GM12878 (cell line): ENCODE data around the gene CACNA1I. TPM values are rescaled to one million over a fixed set of nuclear protein-coding genes. Genes with fewer than 3 reads are reported as not detected.

Source experiments
- BMI1 ChIP-seq: fragments of 450-650 bp; IDR thresholded peaks from 2 replicates; pipeline ENCODE4 v1.6.1; 2016; ENCODE audit warnings: mild to moderate bottlenecking, moderate library complexity, borderline replicate concordance
- CHD2 ChIP-seq: IDR thresholded peaks from 2 replicates; pipeline ENCODE4 v1.6.1; 2011; ENCODE audit warnings: low read depth, low read length, improper control_type of control experiment, borderline replicate concordance
- CHD4 ChIP-seq: fragments of 200-600 bp; sonication (generic); IDR thresholded peaks from 2 replicates; pipeline ENCODE4 v1.6.1; 2016; ENCODE audit warnings: mild to moderate bottlenecking
- HDAC6 ChIP-seq: fragments of 200-600 bp; sonication (generic); IDR thresholded peaks from one replicate; pipeline ENCODE4 v1.8.0; 2017; ENCODE audit warnings: antibody characterized with exemption; ENCODE audit not compliant: unreplicated experiment
- LARP7 ChIP-seq: fragments of 450-650 bp; IDR thresholded peaks from 2 replicates; pipeline ENCODE4 v1.6.1; 2017; ENCODE audit warnings: mild to moderate bottlenecking
- MYC ChIP-seq: IDR thresholded peaks from 2 replicates; pipeline ENCODE4 v1.6.1; 2011; ENCODE audit warnings: mild to moderate bottlenecking, low read length, moderate library complexity, inconsistent platforms; ENCODE audit not compliant: insufficient read depth, insufficient replicate concordance, insufficient read length, severe bottlenecking
- NFIC ChIP-seq: IDR thresholded peaks from 2 replicates; pipeline ENCODE4 v1.6.1; 2012; ENCODE audit warnings: low read depth, mild to moderate bottlenecking, inconsistent platforms, low read length, moderate library complexity
- NR2C1 ChIP-seq: fragments of 450-650 bp; IDR thresholded peaks from 2 replicates; pipeline ENCODE4 v1.6.1; 2017; ENCODE audit warnings: antibody characterized with exemption, mild to moderate bottlenecking, moderate library complexity
- PML ChIP-seq: IDR thresholded peaks from 2 replicates; pipeline ENCODE4 v1.6.1; 2012; ENCODE audit warnings: low read length, inconsistent platforms
- POLR2AphosphoS5 ChIP-seq: IDR thresholded peaks from 2 replicates; pipeline ENCODE4 v1.6.1; 2011; ENCODE audit warnings: mild to moderate bottlenecking, low read length, inconsistent platforms
- POU2F2 ChIP-seq: IDR thresholded peaks from 3 replicates; pipeline ENCODE4 v1.6.1; 2011; ENCODE audit warnings: low read depth, mild to moderate bottlenecking, low read length, borderline replicate concordance
- RAD21 ChIP-seq: IDR thresholded peaks from 2 replicates; pipeline ENCODE4 v1.6.1; 2011; ENCODE audit warnings: mild to moderate bottlenecking, low read depth, low read length, moderate library complexity; ENCODE audit not compliant: insufficient read depth
- RCOR1 ChIP-seq: conservative IDR thresholded peaks from 2 replicates; pipeline ENCODE4 v1.6.1; 2012; ENCODE audit warnings: low read depth, low read length, improper control_type of control experiment
- TBL1XR1 ChIP-seq: IDR thresholded peaks from 2 replicates; pipeline ENCODE4 v1.6.1; 2012; ENCODE audit warnings: low read depth, low read length, improper control_type of control experiment
- WRNIP1 ChIP-seq: IDR thresholded peaks from 2 replicates; pipeline ENCODE4 v1.6.1; 2011; ENCODE audit warnings: low read depth, low read length, improper control_type of control experiment, borderline replicate concordance
- ZNF207 ChIP-seq: fragments of 450-650 bp; IDR thresholded peaks from 2 replicates; pipeline ENCODE4 v1.6.1; 2014; ENCODE audit warnings: antibody characterized with exemption, mild to moderate bottlenecking, borderline replicate concordance
- ZNF384 ChIP-seq: IDR thresholded peaks from 2 replicates; pipeline ENCODE4 v1.6.1; 2012; ENCODE audit warnings: low read depth, mild to moderate bottlenecking, low read length, improper control_type of control experiment, borderline replicate concordance
- polyA plus RNA-seq, 11 experiments: library from polyadenylated mRNA; depleted of rRNA in 4 of 11; unstranded in 6 of 11; stranded (reverse) in 5 of 11; fragments of >200 nt; fragmentation: Nextera tagmentation in 4 of 11; fragmentation: Illumina TruSeq in 1 of 11; extraction: Ambion mirVana in 4 of 11; extraction: Trizol in 1 of 11; gene quantifications; 1 replicate in 1 of 11; 2 replicates in 10 of 11; pipeline versions ENCODE4 v1.2.1 to v1.2.3, GENCODE V29; 2011 to 2016; ENCODE audit warnings: inconsistent platforms in 2 of 11, missing spikeins in 2 of 11, low read depth in 1 of 11
- total RNA-seq, 4 experiments: library from RNA; depleted of rRNA in 3 of 4; stranded (reverse); fragments of >200 nt in 3 of 4; fragmentation: Illumina TruSeq in 1 of 4; extraction: Trizol in 1 of 4; gene quantifications; 2 replicates each; pipeline versions ENCODE4 v1.2.1 to v1.2.3, GENCODE V29; 2013 to 2021
- TF ChIP-seq, protein P1 (sequence below): IDR thresholded peaks from 2 replicates; pipeline ENCODE4 v1.6.1; 2012; ENCODE audit warnings: low read length, inconsistent platforms
- TF ChIP-seq, protein P2 (sequence below): IDR thresholded peaks from 2 replicates; pipeline ENCODE4 v1.6.1; 2011; ENCODE audit warnings: mild to moderate bottlenecking, low read depth, low read length, moderate library complexity; ENCODE audit not compliant: insufficient replicate concordance
- TF ChIP-seq, protein P3 (sequence below): fragments of 150-350 bp; IDR thresholded peaks from 2 replicates; pipeline ENCODE4 v1.6.1; 2014; ENCODE audit warnings: mild to moderate bottlenecking, low read depth, low read length
- TF ChIP-seq, protein P4 (sequence below): fragments of 450-650 bp; IDR thresholded peaks from 2 replicates; pipeline ENCODE4 v1.6.1; 2016; ENCODE audit warnings: mild to moderate bottlenecking

CACNA1I gene
- total and polyA plus RNA-seq, 10 of the 15 experiments (the other 5 are each of a cell fraction or from before 2014, with no cell fraction given): 0.01 to 0.03 TPM; not detected in 8

DNA sequence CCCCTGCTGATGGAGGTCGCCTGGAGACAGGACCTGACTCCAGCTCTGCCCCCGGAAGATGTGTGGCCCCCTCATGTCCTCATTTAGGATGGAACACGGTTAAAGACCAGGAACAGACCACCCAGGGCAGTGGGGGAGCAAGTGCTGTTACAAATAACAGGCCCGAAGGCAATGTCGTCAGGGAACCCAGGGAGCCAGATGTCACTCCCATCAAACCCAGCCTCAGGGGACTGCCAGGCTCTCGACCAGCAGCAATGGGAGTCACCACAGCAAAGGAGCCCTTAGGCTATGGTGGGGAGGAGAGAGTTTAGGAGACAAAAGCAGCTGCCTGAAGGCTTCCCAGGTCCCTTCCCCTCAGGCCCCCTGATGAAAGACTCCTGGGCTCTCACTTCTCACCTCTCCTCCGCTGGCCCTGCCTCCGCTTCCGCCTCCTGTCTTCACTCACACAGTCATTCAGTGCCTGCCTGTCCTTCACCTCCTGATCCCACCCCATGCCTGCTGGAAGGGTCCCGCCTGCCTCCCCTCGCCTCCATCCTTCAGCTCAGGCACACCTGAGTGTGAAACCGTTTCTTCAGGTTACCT, 42.4 kb upstream of the CACNA1I start (continued):
- TF ChIP-seq, protein P1, sequence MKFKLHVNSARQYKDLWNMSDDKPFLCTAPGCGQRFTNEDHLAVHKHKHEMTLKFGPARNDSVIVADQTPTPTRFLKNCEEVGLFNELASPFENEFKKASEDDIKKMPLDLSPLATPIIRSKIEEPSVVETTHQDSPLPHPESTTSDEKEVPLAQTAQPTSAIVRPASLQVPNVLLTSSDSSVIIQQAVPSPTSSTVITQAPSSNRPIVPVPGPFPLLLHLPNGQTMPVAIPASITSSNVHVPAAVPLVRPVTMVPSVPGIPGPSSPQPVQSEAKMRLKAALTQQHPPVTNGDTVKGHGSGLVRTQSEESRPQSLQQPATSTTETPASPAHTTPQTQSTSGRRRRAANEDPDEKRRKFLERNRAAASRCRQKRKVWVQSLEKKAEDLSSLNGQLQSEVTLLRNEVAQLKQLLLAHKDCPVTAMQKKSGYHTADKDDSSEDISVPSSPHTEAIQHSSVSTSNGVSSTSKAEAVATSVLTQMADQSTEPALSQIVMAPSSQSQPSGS: no peak
- TF ChIP-seq, protein P2, sequence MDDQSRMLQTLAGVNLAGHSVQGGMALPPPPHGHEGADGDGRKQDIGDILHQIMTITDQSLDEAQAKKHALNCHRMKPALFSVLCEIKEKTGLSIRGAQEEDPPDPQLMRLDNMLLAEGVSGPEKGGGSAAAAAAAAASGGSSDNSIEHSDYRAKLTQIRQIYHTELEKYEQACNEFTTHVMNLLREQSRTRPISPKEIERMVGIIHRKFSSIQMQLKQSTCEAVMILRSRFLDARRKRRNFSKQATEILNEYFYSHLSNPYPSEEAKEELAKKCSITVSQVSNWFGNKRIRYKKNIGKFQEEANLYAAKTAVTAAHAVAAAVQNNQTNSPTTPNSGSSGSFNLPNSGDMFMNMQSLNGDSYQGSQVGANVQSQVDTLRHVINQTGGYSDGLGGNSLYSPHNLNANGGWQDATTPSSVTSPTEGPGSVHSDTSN: peak; percentile 55
- no peak for TF ChIP-seq ZNF384
- TF ChIP-seq TBL1XR1: no peak
- TF ChIP-seq LARP7: no peak
- TF ChIP-seq, protein P3, sequence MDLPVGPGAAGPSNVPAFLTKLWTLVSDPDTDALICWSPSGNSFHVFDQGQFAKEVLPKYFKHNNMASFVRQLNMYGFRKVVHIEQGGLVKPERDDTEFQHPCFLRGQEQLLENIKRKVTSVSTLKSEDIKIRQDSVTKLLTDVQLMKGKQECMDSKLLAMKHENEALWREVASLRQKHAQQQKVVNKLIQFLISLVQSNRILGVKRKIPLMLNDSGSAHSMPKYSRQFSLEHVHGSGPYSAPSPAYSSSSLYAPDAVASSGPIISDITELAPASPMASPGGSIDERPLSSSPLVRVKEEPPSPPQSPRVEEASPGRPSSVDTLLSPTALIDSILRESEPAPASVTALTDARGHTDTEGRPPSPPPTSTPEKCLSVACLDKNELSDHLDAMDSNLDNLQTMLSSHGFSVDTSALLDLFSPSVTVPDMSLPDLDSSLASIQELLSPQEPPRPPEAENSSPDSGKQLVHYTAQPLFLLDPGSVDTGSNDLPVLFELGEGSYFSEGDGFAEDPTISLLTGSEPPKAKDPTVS: no peak
- TF ChIP-seq NFIC: no peak
- no peak for TF ChIP-seq CHD4
- no peak for TF ChIP-seq PML
- no peak; the same call in 1 of the 2 replicates for TF ChIP-seq POLR2AphosphoS5
- no peak for TF ChIP-seq POU2F2
- TF ChIP-seq NR2C1: no peak
- no peak for TF ChIP-seq MYC
- no peak for TF ChIP-seq RAD21
- no peak for TF ChIP-seq BMI1
- TF ChIP-seq HDAC6: no peak
- TF ChIP-seq, protein P4, sequence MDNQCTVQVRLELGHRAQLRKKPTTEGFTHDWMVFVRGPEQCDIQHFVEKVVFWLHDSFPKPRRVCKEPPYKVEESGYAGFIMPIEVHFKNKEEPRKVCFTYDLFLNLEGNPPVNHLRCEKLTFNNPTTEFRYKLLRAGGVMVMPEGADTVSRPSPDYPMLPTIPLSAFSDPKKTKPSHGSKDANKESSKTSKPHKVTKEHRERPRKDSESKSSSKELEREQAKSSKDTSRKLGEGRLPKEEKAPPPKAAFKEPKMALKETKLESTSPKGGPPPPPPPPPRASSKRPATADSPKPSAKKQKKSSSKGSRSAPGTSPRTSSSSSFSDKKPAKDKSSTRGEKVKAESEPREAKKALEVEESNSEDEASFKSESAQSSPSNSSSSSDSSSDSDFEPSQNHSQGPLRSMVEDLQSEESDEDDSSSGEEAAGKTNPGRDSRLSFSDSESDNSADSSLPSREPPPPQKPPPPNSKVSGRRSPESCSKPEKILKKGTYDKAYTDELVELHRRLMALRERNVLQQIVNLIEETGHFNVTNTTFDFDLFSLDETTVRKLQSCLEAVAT: peak; percentile 40; the same call in 1 of the 2 replicates
- TF ChIP-seq WRNIP1: no peak; the same call in 1 of the 2 replicates
- TF ChIP-seq CHD2: no peak
- TF ChIP-seq RCOR1: no peak
- TF ChIP-seq ZNF207: no peak
